GF-D8 (cell line): ENCODE measurements around the gene STARD4.
A peak's percentile ranks its signal among the peaks of the same experiment; 100 is the strongest.

ENCODE experiments used
- DNase-seq: peaks from one replicate; lab custom pipeline; 2025; lab: John Stamatoyannopoulos, UW

STARD4 gene

DNA sequence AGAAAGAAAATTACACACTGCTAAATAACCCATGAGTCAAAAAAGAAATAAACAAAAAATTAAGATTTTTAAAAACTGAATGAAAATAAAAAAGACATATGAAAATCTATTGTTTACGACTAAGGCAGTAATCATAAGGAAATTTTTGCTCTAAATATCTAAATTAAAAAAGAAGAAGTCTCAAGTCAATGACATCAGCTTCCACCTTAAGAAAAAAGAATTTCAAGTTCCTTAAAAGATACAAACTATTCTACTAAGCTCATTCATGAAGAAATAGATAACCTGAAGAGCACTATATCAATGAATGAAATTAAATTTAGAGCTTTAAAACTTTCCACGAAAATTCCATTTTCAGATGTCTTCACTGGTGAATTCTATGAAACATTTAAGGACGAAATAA, 15.7 kb upstream of the STARD4 start:
- no peak for DNase-seq

GRCh38 chr5:111520908-111521307, 8.6 kb upstream of the STARD4 start:
- no peak for DNase-seq

GRCh38 chr5:111518777-111519176, 6.4 kb upstream of the STARD4 start:
- no peak for DNase-seq

DNA sequence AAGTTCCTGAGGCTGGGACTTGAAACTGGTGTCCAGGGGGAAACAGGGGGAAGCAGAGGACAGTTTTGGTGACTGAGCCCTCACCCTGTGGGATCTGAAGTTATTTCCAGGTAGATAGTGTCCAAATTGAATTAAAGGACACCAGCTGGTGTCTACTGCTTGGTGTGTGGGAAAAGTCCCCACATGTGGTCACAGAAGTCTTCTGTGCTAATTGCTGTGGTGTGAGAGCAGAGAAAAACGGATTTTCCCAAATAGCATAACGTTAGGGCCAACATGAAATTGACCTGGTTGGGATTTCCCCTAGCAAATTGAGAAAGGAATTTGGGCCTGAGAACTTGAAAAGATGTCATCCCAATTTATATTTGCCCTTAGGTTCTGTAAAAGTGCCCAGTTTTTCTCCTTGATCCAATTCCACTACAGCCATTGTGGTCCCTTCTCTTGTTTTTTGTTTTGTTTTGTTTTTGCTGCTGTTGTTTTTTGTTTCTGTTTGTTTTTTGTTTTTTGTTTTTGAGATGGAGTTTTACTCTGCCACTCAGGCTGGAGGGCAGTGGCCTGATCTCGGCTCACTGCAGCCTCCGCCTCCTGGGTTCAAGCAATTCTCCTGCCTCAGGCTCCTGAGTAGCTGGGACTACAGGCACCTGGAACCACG, 5.6 kb upstream of the STARD4 start:
- no peak for DNase-seq

DNA sequence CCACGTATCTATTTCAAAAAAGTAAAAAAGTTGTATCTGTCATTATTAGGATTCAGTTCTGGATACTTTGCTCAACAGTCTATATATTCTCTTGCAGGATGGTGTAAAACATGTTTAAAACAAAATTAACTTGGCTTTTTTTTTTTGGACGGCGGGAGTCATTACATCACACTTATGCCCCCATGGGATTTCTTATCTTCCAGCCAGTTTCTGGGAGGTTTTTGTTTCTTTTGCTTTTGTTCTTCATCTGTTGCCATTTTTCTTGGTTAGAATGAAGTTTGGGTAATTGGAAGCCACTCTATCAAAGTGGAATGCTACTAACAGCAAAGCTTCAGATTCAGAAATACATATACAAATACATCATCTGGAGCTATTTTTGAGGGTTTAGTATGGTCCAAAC, 1.8 kb upstream of the STARD4 start:
- DNase-seq = no peak

DNA sequence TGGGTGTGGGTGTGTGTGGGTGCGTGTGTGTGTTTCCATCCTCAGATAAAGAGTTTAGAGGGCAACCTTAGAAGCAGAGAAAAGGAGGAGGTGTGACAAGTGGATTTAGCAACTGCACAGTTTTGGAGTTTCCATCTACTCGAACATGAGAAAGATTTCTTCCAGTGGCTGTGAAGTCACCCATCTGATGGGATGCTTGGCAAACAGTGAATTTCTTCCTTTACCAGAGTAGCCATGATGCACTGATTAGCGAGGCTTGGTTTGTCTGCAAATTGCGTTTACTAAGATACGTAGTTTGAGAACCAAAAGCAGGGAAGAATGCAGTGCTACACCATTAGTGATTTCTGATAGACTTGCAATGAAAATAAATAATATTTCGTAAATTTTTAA, 791 bp upstream of the STARD4 start:
- no peak for DNase-seq

- DNase-seq = no peak
Measured at GRCh38 chr5:111511831-111512374, 432 bp downstream of the STARD4 start.

- DNase-seq = no peak
Measured at GRCh38 chr5:111511174-111511830, 1.0 kb downstream of the STARD4 start.

DNA sequence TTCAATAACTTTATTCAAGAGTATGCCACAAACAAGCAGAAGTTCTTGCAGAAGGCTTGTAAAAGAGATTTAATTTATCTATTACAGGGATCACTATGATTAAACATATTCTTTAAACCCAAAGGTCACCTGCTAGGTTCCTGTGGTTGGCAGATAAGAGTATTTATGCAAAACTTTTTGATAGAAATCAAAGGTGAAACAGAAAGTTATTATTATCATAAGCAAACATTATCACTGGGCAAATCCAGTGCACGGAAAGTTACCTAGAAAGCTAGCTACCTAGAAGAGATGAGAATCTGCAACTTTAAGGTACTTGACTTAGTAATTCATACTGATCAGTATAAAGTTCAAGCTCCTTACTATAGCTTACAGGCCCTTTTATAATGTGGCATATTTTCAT, 3.2 kb downstream of the STARD4 start:
- DNase-seq = no peak

DNA sequence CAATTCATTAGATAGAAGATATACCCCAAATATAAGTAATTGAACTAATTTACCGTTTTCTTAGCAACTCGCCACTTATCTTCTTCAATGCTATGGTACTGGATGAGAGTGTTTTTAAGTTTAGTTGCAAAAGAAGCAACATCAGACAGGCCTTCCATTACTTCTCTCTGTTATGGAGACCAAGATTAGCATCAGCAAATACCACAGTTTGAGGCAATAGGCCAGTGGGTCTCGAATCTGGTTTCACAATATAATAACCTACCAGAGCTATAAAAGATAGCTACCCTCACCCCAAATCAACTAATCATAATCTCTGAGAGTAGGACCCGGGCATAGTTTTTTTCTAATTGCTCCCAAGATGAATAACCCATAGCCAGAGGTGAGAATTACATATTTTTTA, 5.1 kb downstream of the STARD4 start:
- DNase-seq = no peak

DNA sequence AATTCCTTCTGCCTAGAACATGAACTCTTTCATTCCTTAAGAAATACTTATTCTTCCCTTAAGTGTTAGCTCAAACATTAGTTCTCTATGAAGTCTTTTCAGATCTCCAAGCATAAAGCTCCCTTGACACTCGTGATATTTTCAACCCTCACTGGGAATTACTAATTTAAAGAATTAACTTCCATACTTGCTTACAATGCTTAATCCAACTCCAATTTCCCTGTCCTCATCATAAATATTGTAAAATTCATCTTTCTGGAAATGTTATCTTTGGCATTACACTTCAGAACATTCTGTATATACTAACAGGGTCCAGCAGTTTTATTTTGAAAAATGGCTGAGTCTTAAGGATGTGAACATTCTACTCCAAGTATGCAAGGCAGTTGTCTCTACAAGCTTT, 7.2 kb downstream of the STARD4 start:
- no peak for DNase-seq

GRCh38 chr5:111502956-111503355, 9.4 kb downstream of the STARD4 start:
- DNase-seq = no peak

GRCh38 chr5:111498346-111498745, 14.0 kb downstream of the STARD4 start:
- DNase-seq = no peak

GRCh38 chr5:111495159-111495558, 17.2 kb downstream of the STARD4 start:
- DNase-seq = no peak

GRCh38 chr5:111494355-111494999, 17.9 kb downstream of the STARD4 start:
- DNase-seq = no peak

- no peak for DNase-seq
Measured at GRCh38 chr5:111493031-111493430, 19.3 kb downstream of the STARD4 start.

- DNase-seq = no peak
Measured at GRCh38 chr5:111488353-111488752, 24.0 kb downstream of the STARD4 start.

DNA sequence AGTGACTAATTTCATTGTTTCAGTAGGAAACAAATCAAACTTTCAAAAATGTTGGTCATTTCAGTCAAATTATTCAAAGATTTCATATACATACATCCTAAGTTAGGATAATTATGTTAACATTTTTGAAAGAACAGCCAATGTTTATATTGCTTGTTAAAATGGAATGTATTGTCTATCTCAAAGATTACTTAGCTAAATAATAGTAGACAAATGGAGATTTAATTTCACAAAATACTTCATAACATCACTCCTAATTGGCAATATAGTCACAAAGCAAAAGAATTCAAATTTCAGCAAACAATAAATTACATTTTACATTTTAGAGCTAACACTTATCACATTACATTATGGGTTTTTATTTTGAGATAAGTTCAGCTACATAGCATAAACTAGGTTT, 25.4 kb downstream of the STARD4 start:
- no peak for DNase-seq

- DNase-seq = no peak
Measured at GRCh38 chr5:111486055-111486454, 26.3 kb downstream of the STARD4 start.

DNA sequence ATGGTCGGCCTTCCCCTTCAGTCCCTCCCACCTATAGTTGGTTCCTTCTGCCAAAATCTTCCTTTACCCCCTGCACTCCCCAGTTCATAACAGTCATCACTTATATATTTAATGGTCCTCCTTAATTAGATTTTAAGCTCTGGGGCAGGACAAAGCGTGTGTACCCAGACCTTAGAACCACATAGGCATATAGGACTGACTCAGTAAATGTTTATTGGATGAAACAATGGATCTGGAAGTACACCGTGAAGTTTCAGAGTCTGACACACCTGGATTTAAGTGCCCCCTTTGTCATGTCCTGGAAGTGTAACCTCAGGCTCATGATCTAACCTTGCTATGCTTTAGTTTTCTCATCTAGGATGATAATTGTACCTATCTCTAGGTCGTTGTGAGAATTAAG, 32.0 kb downstream of the STARD4 start:
- DNase-seq = no peak

DNA sequence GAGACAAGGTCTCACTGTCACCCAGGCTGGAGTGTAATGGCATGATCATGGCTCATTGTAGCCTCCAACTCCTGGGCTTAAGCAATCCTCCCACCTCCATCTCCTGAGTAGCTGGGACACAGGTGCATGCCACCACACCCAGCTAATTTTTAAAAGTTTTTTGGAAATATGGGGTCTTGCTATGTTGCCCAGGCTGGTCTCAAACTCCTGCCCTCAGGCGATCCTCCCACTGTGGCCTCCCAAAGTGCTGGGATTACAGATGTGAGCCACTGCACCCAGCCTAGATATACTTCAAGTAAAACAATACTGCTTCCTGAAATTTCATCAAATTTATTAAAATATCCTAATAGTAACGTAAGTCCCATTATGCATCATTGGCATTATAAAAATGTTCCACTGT, 33.4 kb downstream of the STARD4 start:
- no peak for DNase-seq

- no peak for DNase-seq
Measured at GRCh38 chr5:111478266-111478665, 34.1 kb downstream of the STARD4 start.

DNA sequence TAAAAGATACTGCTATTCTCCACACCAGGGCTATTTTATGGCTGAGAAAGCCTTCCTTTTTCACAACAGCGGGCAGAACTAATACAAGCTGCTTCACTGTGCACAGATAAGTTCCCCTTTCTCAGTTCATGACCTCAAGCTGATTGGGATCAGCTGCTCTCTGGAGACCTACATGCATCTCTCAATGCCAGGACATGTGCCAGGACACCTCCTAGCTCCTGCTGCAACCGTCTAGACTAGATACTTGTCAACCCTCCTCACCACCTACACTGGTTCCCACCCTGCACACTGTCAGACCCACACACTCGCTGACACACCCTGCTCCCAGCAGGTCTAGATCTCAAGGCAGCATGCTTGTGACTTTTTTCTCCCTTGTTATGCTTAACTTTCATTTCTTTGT, 39.8 kb downstream of the STARD4 start:
- DNase-seq = peak; percentile 40
